Natural killer cell treated with Interleukin-12 subunit alpha and Interleukin-12 subunit beta and Interleukin-15 and Interleukin-18, amount 100 ng/mL, for 72 hours (primary cell): Measurements from ENCODE around the gene MRPL38. TPM values are rescaled to one million over a fixed set of nuclear protein-coding genes. Genes with fewer than 3 reads are reported as not detected.
A peak's percentile ranks its signal among the peaks of the same experiment; 100 is the strongest.
"Not testable (repeated sequence)": the region's sequence is repeated elsewhere in the genome, so short reads cannot be mapped to it uniquely, and the experiment has no call there.

ENCODE experiments used
- ATAC-seq, 2 donors: fragments of 150-1000 bp; cut with Tn5 transposase in 1 of 2; sonication (Bioruptor Pico), chemical (Tn5 transposase) in 1 of 2; 2 replicates each; pipeline ENCODE4 v1.10.0; 2021
- DNase-seq: peaks from one replicate; pipeline ENCODE4 v3.0.0; 2022; ENCODE audit warnings: low spot score
- H3K27ac Mint-ChIP-seq, 2 donors: 1 replicate in 1 of 2; 2 replicates in 1 of 2; pipeline ENCODE4 v1.8.0; 2022; ENCODE audit warnings: mixed read lengths in 2 of 2, mild to moderate bottlenecking in 1 of 2, moderate library complexity in 1 of 2
- H3K27me3 Mint-ChIP-seq, 2 donors: 1 replicate in 1 of 2; 2 replicates in 1 of 2; pipeline ENCODE4 v1.8.0; 2022; ENCODE audit warnings: mixed read lengths in 2 of 2
- H3K36me3 Mint-ChIP-seq: one replicate; pipeline ENCODE4 v1.8.0; 2022; ENCODE audit warnings: mixed read lengths
- H3K4me1 Mint-ChIP-seq, 2 donors: 1 replicate in 1 of 2; 2 replicates in 1 of 2; pipeline ENCODE4 v1.8.0; 2022; ENCODE audit warnings: low read depth in 2 of 2, mixed read lengths in 2 of 2, mild to moderate bottlenecking in 1 of 2
- H3K4me3 Mint-ChIP-seq: one replicate; pipeline ENCODE4 v1.8.0; 2022; ENCODE audit warnings: mixed read lengths
- H3K9me3 Mint-ChIP-seq: 2 replicates; pipeline ENCODE4 v1.8.0; 2022; ENCODE audit warnings: mixed read lengths
- total RNA-seq, 2 donors: library from RNA; stranded (reverse); gene quantifications; one replicate each; pipeline ENCODE4 v1.2.3, GENCODE V29; 2022

The MRPL38 gene
- total RNA-seq, 2 donors from 2014 or later = 117 to 174 TPM

DNA sequence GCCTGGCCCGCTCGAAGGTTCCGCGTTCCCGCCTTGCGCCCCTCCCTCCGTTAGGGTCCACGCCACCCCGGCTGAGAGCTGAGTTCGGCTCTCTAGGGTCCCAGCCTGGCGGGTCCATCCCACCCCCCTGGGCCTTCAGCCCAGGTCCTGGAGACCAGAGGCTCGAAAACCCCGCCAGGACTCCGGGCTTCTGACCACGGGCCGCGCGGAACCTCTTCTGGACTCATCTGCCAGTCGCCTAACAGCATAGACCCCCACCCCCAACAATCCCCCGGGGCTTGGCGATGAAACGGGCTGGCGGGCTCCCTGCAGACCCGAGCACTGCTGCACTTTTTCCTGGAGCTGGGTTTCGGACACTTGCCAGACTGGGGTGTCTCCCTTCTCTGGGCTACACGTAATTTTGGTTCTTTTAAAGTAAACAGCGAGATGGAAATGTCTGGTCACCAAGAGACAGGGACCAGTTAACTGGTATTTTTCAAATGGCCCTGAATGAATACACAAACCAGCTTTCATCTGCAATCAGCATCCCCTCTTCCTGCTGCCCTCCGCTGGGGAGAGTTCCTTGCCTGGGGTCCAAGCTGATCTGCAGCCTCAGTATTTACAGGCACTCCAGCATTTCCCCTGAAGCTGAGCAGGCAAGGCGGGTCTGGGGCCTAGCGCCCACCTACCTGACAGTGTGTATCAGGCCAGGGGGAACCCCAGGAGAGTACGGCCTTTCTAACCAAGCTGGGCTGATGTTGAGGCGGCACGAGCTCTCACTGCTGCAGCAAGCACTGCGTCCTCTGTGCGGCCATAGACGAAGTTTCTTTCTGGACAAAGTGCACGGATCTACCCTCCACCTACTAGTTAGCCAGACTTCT, 7.3 kb downstream of the MRPL38 start:
- peaks cover 25 to 26% of the 10 kb centered on the region in 2 donors for H3K4me1 Mint-ChIP-seq
- peak overlapping the region; percentile 56 to 77 for H3K27ac Mint-ChIP-seq
- H3K27me3 Mint-ChIP-seq = no peaks in the 10 kb centered on the region
- H3K36me3 Mint-ChIP-seq = no peaks in the 10 kb centered on the region
- no peak for ATAC-seq
- H3K9me3 Mint-ChIP-seq = no peaks in the 10 kb centered on the region
- no peak for DNase-seq
- H3K4me3 Mint-ChIP-seq = peak overlapping the region; percentile 93

DNA sequence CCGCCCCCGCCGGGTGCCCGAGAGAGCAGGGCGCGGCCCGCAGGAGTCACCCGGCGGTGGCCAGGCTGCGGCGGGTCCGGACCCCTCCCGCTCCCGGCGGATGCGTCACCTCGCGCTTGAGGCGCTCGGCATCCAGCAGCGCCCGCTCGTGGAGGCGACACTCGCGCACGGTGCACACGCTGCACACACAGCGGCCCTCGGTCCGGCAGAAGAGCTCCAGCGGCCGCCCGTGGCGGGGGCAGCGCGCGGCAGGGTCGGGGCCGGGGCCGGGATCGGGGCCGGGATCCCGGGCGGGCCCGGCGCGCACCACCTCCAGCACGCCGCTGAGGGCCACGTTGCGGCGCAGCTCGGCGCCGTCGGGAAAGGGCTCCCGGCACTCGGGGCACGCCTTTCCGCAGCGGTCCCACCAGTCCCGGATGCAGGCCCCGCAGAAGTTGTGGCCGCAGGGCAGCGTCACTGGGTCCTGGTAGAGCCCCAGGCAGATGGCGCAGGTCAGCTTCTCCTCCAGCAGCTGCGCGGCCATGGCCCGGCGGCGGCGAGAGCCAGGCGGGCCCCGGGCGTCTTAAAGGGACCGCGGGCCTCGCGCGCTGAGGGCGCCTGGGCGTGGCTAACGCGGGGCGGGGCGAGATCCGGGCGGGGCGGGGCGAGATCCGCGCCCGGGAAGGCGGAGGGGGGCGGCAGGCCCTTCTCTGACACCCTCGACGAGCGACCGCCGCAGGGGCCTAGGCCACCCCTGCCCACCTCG, 8.1 kb downstream of the MRPL38 start, which contains the start of gene TRIM65:
Gene TRIM65, minus strand, starts transcription at position 537 of the 745 bp plus-strand sequence. Its CDS starts 14 bp downstream, at position 523.
- peak within 1 kb of the TSS; percentile 82 to 90 for H3K27ac Mint-ChIP-seq
- peak; percentile 89 for DNase-seq
- H3K4me1 Mint-ChIP-seq = peaks cover 25 to 26% of the 10 kb centered on the region in 2 donors
- peak within 1 kb of the TSS; percentile 93 for H3K4me3 Mint-ChIP-seq
- no peaks in the 10 kb centered on the region for H3K27me3 Mint-ChIP-seq
- H3K36me3 Mint-ChIP-seq = no peaks in the 10 kb centered on the region
- no peaks in the 10 kb centered on the region for H3K9me3 Mint-ChIP-seq
- ATAC-seq = peak; percentile 90 to 91

DNA sequence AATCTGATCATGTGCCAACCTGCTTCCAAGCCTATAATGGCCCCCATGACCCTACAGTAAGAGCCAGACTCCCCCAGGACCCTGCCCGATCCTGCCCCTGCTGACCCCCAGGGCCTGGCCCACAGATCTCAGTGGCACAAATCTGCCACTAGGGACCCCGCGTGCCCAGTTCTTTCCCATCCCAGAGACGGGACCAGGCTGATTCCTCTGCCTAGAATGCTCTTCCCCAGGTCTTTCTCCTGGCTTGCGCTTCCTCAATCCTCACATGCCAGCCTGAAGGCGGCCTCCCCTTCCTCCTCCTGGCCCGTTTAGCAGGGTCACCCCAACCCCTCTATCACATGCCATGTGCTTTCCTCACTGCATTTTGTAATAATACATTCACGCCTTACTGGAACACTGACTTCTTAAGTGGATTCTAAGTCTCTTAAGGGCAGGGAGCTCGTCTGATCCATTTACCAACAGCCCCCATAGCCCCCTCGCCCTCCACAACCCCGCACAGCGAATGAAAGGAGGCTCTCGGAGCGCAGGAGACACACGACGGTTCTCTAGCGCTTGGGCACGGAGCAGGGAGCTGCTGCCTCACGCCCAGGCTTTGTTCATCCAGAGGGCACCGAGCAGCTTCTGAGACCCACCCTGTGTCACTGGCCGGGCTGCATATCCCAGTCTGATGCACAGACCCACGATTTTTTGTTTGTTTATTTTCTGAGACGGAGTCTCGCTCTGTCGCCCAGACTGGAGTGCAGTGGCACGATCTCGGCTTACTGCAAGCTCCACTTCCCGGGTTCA, 9.1 kb downstream of the MRPL38 start:
- H3K9me3 Mint-ChIP-seq = no peaks in the 10 kb centered on the region
- no peaks in the 10 kb centered on the region for H3K36me3 Mint-ChIP-seq
- peak overlapping the region; percentile 82 to 90 for H3K27ac Mint-ChIP-seq
- no peak for ATAC-seq
- H3K27me3 Mint-ChIP-seq = no peaks in the 10 kb centered on the region
- H3K4me1 Mint-ChIP-seq = peaks cover 25 to 26% of the 10 kb centered on the region in 2 donors
- H3K4me3 Mint-ChIP-seq = peak overlapping the region; percentile 93
- DNase-seq = peak; percentile 55

- DNase-seq (no peak), ATAC-seq (no peak)
- no peaks in the 10 kb centered on the region for H3K36me3 Mint-ChIP-seq
- H3K9me3 Mint-ChIP-seq = no peaks in the 10 kb centered on the region
- H3K27me3 Mint-ChIP-seq = no peaks in the 10 kb centered on the region
- peak overlapping the region; percentile 33 for H3K4me3 Mint-ChIP-seq
- peaks cover 25 to 26% of the 10 kb centered on the region in 2 donors for H3K4me1 Mint-ChIP-seq
- peak overlapping the region; percentile 12 to 90 for H3K27ac Mint-ChIP-seq
Measured at GRCh38 chr17:75894049-75894733, 10.5 kb downstream of the MRPL38 start.

DNA sequence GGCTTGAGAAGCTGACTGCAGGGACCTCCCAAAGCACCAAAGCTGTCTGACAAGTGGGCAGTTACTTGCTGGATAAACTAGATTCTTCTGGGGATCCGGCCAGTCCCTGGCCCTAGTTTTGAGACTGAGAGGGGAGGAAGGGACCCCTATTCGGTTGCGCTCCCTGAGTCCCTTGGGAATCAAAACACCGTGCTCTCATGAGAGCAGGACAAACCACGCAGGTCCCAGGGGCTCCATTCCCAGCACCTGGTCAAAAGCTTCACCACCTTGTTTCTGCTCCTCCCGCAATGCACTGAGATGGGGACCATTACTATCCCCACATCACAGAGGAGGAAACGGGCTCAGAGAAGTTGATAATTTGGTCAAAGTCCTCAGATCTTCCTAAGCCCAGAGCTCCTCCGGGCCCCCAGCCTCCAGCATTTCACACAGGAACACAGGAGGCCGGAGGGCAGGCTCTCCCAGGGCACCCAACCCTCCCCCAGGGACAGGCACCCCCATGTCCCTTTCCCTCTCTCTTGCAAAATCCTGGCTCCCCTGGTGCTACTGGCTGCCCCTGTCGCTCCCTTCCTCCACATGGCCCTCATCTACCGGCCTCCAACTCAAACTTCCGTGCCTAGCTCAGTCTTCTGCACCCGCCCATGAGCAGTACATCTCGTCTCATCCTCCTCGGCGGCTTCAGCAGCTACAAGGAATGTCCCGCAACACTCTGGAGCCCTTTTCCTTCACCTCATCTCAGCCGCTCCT, 11.2 kb downstream of the MRPL38 start:
- peaks cover 25 to 26% of the 10 kb centered on the region in 2 donors for H3K4me1 Mint-ChIP-seq
- H3K9me3 Mint-ChIP-seq = no peaks in the 10 kb centered on the region
- peak overlapping the region; percentile 33 for H3K4me3 Mint-ChIP-seq
- peak overlapping the region; percentile 12 to 90 for H3K27ac Mint-ChIP-seq
- no peaks in the 10 kb centered on the region for H3K36me3 Mint-ChIP-seq
- ATAC-seq (no peak), DNase-seq (no peak)
- H3K27me3 Mint-ChIP-seq = no peaks in the 10 kb centered on the region

DNA sequence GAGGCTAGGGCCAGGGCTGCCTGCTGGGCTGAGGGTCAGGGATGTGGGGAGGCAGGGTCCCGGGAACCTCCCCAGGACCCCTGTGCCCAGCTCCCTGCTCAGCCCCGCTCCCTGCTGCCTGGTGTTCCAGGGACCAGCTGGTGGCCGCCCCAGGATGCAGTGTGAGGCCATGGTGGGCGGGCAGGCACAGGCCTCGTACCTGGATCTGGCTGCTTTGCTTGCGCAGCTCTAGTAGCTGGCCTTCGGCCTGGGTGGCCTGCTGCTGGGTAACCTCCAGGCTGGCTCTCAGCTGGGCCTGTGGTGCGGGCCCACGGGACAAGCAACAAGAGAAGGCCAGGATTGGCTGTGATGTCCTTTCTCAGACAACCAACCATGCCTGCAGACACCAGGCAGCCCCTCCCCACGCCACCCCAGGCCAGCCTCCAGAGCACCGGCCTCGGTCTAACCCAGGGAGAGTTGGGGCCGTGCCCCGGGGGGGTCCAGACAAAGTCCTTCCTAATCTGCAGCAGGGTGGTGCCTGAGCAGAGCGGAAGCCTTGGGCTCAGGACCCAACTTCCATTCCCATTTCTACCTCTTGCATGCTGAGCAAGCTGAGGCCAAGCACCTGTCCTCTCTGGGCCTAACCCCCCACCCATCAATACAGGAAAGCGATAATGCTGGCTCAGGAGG, 12.0 kb downstream of the MRPL38 start:
- H3K4me1 Mint-ChIP-seq = peaks cover 25% of the 10 kb centered on the region in 2 donors
- H3K9me3 Mint-ChIP-seq = no peaks in the 10 kb centered on the region
- H3K27me3 Mint-ChIP-seq = no peaks in the 10 kb centered on the region
- no peak for ATAC-seq
- H3K27ac Mint-ChIP-seq = no peak overlapping the region
- H3K36me3 Mint-ChIP-seq = no peaks in the 10 kb centered on the region
- no peak overlapping the region for H3K4me3 Mint-ChIP-seq
- DNase-seq = peak; percentile 57

- H3K9me3 Mint-ChIP-seq = no peaks in the 10 kb centered on the region
- ATAC-seq (no peak), DNase-seq (peak; percentile 50)
- no peaks in the 10 kb centered on the region for H3K27me3 Mint-ChIP-seq
- no peak overlapping the region for H3K27ac Mint-ChIP-seq
- H3K36me3 Mint-ChIP-seq = no peaks in the 10 kb centered on the region
- no peak overlapping the region for H3K4me3 Mint-ChIP-seq
- peaks cover 20% of the 10 kb centered on the region in 2 donors for H3K4me1 Mint-ChIP-seq
Measured at GRCh38 chr17:75891605-75892555, 12.8 kb downstream of the MRPL38 start.

DNA sequence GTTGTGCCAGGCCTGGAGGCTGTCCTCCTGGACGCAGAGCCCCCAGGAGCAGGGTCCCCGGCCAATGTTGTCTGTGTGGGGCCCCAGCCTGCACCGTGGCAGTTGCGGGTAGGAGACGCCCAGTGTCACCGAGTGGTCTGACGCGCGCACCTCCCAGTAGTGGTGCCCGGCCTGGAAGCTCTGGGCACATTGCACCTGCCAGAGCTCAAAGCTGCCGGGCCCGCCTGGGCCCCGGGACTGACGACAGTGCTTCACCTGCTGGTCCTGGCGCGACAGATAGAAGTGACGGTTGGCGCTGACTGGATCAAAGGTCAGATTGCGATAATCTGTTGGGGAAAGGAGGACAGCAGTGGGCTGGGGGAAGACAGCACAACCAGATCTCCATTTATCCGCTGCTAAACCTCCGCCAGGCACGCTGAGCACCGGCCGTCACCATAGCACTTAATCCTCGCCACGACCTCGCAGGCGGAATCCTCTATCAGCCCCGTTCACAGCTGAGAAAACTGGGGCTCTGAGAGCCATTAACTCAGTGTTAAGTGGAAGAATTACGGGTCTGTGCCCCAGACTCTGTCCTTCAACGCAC, 13.6 kb downstream of the MRPL38 start:
- H3K4me1 Mint-ChIP-seq = peaks cover 20 to 23% of the 10 kb centered on the region in 2 donors
- ATAC-seq = peak in 1 of 2 donors; percentile 41
- H3K27me3 Mint-ChIP-seq = no peaks in the 10 kb centered on the region
- no peak overlapping the region for H3K27ac Mint-ChIP-seq
- H3K4me3 Mint-ChIP-seq = no peak overlapping the region
- H3K36me3 Mint-ChIP-seq = no peaks in the 10 kb centered on the region
- DNase-seq = no peak
- H3K9me3 Mint-ChIP-seq = no peaks in the 10 kb centered on the region

DNA sequence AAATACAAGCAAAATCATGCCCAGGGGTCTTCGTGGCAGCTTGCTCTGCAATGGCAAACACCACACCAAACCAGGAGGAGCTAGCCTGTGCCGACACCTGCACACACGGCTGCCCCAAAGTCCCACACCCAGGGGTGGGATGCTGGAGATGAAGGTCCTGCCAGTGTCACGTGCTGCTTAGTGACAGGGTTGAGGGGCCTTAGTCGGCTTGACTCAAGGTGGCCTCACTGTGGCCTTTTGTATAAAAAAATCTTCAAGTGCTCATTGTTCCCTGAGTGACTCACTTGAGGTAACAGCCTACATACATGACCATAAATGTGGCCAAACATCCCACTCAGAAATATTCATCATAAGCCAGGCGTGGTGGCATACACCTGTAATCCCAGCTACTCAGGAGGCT, 15.2 kb downstream of the MRPL38 start:
- Mint-ChIP-seq H3K9me3 (no peaks in the 10 kb centered on the region), H3K27ac (no peak overlapping the region), H3K4me1 (peaks cover 9 to 11% of the 10 kb centered on the region in 2 donors), H3K4me3 (no peak overlapping the region), H3K36me3 (no peaks in the 10 kb centered on the region), H3K27me3 (no peaks in the 10 kb centered on the region)
- ATAC-seq (no peak), DNase-seq (no peak)

DNA sequence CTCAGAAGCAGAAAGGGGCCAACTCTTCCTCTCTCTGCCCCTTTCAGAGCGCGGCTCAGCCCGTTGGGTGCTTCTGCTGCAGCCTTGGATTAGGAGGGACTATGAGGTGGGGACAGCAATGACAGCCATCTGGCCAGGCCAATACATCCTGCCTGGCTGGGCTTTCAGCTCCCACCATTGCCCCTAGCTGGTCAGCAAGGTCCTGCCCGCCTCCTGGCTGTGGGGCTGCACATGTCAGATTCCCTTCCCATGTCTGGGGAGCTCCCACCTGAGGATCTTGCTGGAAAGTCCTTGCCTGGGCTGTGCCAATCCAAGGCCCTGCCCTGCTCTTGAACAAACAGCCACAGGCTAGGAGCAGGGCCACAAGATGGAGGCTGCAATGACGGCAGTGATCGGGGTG, 16.2 kb downstream of the MRPL38 start:
- DNase-seq (no peak), ATAC-seq (no peak)
- Mint-ChIP-seq H3K9me3 (no peaks in the 10 kb centered on the region), H3K36me3 (no peaks in the 10 kb centered on the region), H3K4me3 (no peak overlapping the region), H3K27me3 (no peaks in the 10 kb centered on the region), H3K4me1 (peaks cover 0 to 3% of the 10 kb centered on the region in 2 donors), H3K27ac (no peak overlapping the region)

- not testable (repeated sequence) for H3K36me3 Mint-ChIP-seq, DNase-seq, H3K27ac Mint-ChIP-seq, H3K4me3 Mint-ChIP-seq, H3K4me1 Mint-ChIP-seq, H3K9me3 Mint-ChIP-seq, H3K27me3 Mint-ChIP-seq, ATAC-seq
Measured at GRCh38 chr17:75885860-75886259, 18.8 kb downstream of the MRPL38 start.
